Measurements from ENCODE around the gene NACC2.

- TF ChIP-seq CTCF (IDR thresholded peaks at IDR 0.05) (no peak), EP300 (IDR thresholded peaks at IDR 0.05) (no peak), POLR2A (IDR thresholded peaks at IDR 0.05) (no peak)
Measured at GRCh38 chr9:136082496-136083361, 12.4 kb downstream of the NACC2 start.

Measured in ovary (tissue), 3 donors.